RWPE2 (cell line): ENCODE results near the gene ARL15.

ENCODE experiments used
- ATAC-seq: fragments of 200-7000 bp; cut with Tn5 transposase; 3 replicates; pipeline ENCODE4 v1.9.1; 2021; ENCODE audit warnings: low read depth
- DNase-seq: peaks from one replicate; pipeline ENCODE4 v3.0.0-alpha.2; 2020; ENCODE audit warnings: low spot score
- H3K27ac ChIP-seq: fragments of 450-650 bp; 2 replicates; pipeline ENCODE4 v1.5.1; 2017; ENCODE audit warnings: mild to moderate bottlenecking; ENCODE audit not compliant: poor library complexity, severe bottlenecking
- H3K27me3 ChIP-seq: fragments of 250-450 bp; sonication (Bioruptor Pico); 2 replicates; pipeline ENCODE4 v1.5.1; 2021; ENCODE audit warnings: mild to moderate bottlenecking, moderate library complexity; ENCODE audit not compliant: insufficient read depth, poor library complexity, severe bottlenecking
- H3K36me3 ChIP-seq: fragments of 250-450 bp; sonication (Bioruptor Pico); 2 replicates; pipeline ENCODE4 v1.5.1; 2020; ENCODE audit warnings: low read depth, mild to moderate bottlenecking, moderate library complexity
- H3K4me1 ChIP-seq: fragments of 250-450 bp; sonication (Bioruptor Pico); 2 replicates; pipeline ENCODE4 v1.5.1; 2021; ENCODE audit warnings: mild to moderate bottlenecking, moderate library complexity; ENCODE audit not compliant: insufficient read depth, poor library complexity, severe bottlenecking
- H3K4me3 ChIP-seq: fragments of 250-450 bp; sonication (Bioruptor Pico); 2 replicates; pipeline ENCODE4 v1.5.1; 2021; ENCODE audit warnings: mild to moderate bottlenecking, moderate library complexity; ENCODE audit not compliant: severe bottlenecking
- H3K9me3 ChIP-seq: fragments of 250-450 bp; sonication (Bioruptor Pico); 2 replicates; pipeline ENCODE4 v1.5.1; 2021; ENCODE audit warnings: mild to moderate bottlenecking, moderate library complexity; ENCODE audit not compliant: severe bottlenecking
- CTCF ChIP-seq: fragments of 450-650 bp; IDR thresholded peaks from one replicate; pipeline ENCODE4 v1.5.1; 2017; ENCODE audit warnings: mild to moderate bottlenecking, moderate library complexity; ENCODE audit not compliant: poor library complexity, severe bottlenecking

ARL15 gene

GRCh38 chr5:54095969-54096368 lies 214.4 kb downstream of the ARL15 start:
- DNase-seq (no peak), ATAC-seq (no peak)
- no peak overlapping the region for H3K27ac ChIP-seq
- peaks cover 30% of the 10 kb centered on the region for H3K4me1 ChIP-seq
- no peak for TF ChIP-seq CTCF
- no peaks in the 10 kb centered on the region for H3K27me3 ChIP-seq
- H3K36me3 ChIP-seq = no peaks in the 10 kb centered on the region
- H3K4me3 ChIP-seq = no peak overlapping the region
- H3K9me3 ChIP-seq = no peaks in the 10 kb centered on the region

GRCh38 chr5:54094706-54095105 lies 215.7 kb downstream of the ARL15 start:
- ATAC-seq (no peak), DNase-seq (no peak)
- Histone ChIP-seq H3K27ac (no peak overlapping the region), H3K27me3 (no peaks in the 10 kb centered on the region), H3K9me3 (no peaks in the 10 kb centered on the region), H3K4me3 (no peak overlapping the region), H3K36me3 (no peaks in the 10 kb centered on the region), H3K4me1 (peaks cover 36% of the 10 kb centered on the region)
- no peak for TF ChIP-seq CTCF

GRCh38 chr5:54093861-54094260 lies 216.5 kb downstream of the ARL15 start:
- Histone ChIP-seq H3K27me3 (no peaks in the 10 kb centered on the region), H3K9me3 (no peaks in the 10 kb centered on the region), H3K36me3 (no peaks in the 10 kb centered on the region), H3K27ac (peak overlapping the region; percentile 39), H3K4me3 (no peak overlapping the region), H3K4me1 (peaks cover 36% of the 10 kb centered on the region)
- DNase-seq (no peak), ATAC-seq (no peak)
- no peak for TF ChIP-seq CTCF

GRCh38 chr5:54093081-54093492 lies 217.3 kb downstream of the ARL15 start:
- Histone ChIP-seq H3K36me3 (no peaks in the 10 kb centered on the region), H3K27me3 (no peaks in the 10 kb centered on the region), H3K9me3 (no peaks in the 10 kb centered on the region), H3K27ac (peak overlapping the region; percentile 39), H3K4me1 (peaks cover 40% of the 10 kb centered on the region), H3K4me3 (no peak overlapping the region)
- ATAC-seq (peak; percentile 71), DNase-seq (peak; percentile 89)
- TF ChIP-seq CTCF = peak; percentile 44

GRCh38 chr5:54091307-54092130 lies 218.9 kb downstream of the ARL15 start:
- H3K9me3 ChIP-seq = no peaks in the 10 kb centered on the region
- ATAC-seq (peak; percentile 72), DNase-seq (peak; percentile 78)
- H3K27ac ChIP-seq = peak overlapping the region; percentile 39
- no peak overlapping the region for H3K4me3 ChIP-seq
- no peaks in the 10 kb centered on the region for H3K36me3 ChIP-seq
- no peak for TF ChIP-seq CTCF
- no peaks in the 10 kb centered on the region for H3K27me3 ChIP-seq
- peaks cover 47% of the 10 kb centered on the region for H3K4me1 ChIP-seq
